Neural progenitor cell (in vitro differentiated cells): ENCODE measurements around the gene SPDYE4.

Experiments used
- CTCF ChIP-seq: fragments of 200-600 bp; sonication (generic); IDR thresholded peaks from 2 replicates; pipeline ENCODE4 v1.5.1; 2017; ENCODE audit warnings: antibody characterized with exemption, mild to moderate bottlenecking
- EZH2 ChIP-seq: fragments of 200-600 bp; sonication (generic); IDR thresholded peaks from 2 replicates; pipeline ENCODE4 v1.6.1; 2017; ENCODE audit warnings: antibody characterized with exemption, mild to moderate bottlenecking, moderate library complexity
- EZH2phosphoT487 ChIP-seq: fragments of 200-600 bp; sonication (generic); IDR thresholded peaks from 2 replicates; pipeline ENCODE4 v1.6.1; 2017; ENCODE audit warnings: antibody characterized with exemption

- no peak for TF ChIP-seq CTCF
- TF ChIP-seq EZH2phosphoT487, result no peak
- TF ChIP-seq EZH2, result no peak
These were observed 55.3 kb downstream of the SPDYE4 start for GRCh38 chr17:8703001-8703400.
